H9 (cell line): ENCODE measurements around the gene KNSTRN. TPM values are rescaled to one million over a fixed set of nuclear protein-coding genes. Genes with fewer than 3 reads are reported as not detected.

ENCODE experiments used
- DNase-seq: peaks from one replicate; pipeline ENCODE4 v3.0.0-alpha.2; 2017
- H2AFZ ChIP-seq: one replicate; pipeline ENCODE4 v1.6.1; 2013; ENCODE audit warnings: mild to moderate bottlenecking, low read length, control low read depth, moderate library complexity
- H2AK5ac ChIP-seq: 2 replicates; pipeline ENCODE4 v1.6.1; 2013; ENCODE audit warnings: low read length, control low read depth, mixed read lengths; ENCODE audit not compliant: insufficient read length
- H2BK120ac ChIP-seq: one replicate; pipeline ENCODE4 v1.6.1; 2013; ENCODE audit warnings: low read depth, mild to moderate bottlenecking, low read length, control low read depth, inconsistent platforms; ENCODE audit not compliant: poor library complexity, severe bottlenecking
- H2BK12ac ChIP-seq: 2 replicates; pipeline ENCODE4 v1.6.1; 2013; ENCODE audit warnings: low read length, control low read depth, mixed read lengths, low read depth; ENCODE audit not compliant: insufficient read length
- H2BK15ac ChIP-seq: 2 replicates; pipeline ENCODE4 v1.6.1; 2013; ENCODE audit warnings: low read depth, low read length, control low read depth
- H2BK20ac ChIP-seq: one replicate; pipeline ENCODE4 v1.6.1; 2013; ENCODE audit warnings: low read depth, mild to moderate bottlenecking, low read length, control low read depth, inconsistent platforms; ENCODE audit not compliant: poor library complexity, severe bottlenecking
- H2BK5ac ChIP-seq: 2 replicates; pipeline ENCODE4 v1.6.1; 2013; ENCODE audit warnings: low read length, control low read depth, mixed read lengths; ENCODE audit not compliant: insufficient read length
- H3K14ac ChIP-seq: 2 replicates; pipeline ENCODE4 v1.6.1; 2013; ENCODE audit warnings: low read length, control low read depth; ENCODE audit not compliant: insufficient read depth
- H3K18ac ChIP-seq: 2 replicates; pipeline ENCODE4 v1.6.1; 2013; ENCODE audit warnings: low read depth, mild to moderate bottlenecking, mixed read lengths, low read length, control low read depth; ENCODE audit not compliant: insufficient read length
- H3K23ac ChIP-seq: 2 replicates; pipeline ENCODE4 v1.6.1; 2013; ENCODE audit warnings: low read length, control low read depth, mixed read lengths, low read depth; ENCODE audit not compliant: insufficient read length
- H3K23me2 ChIP-seq: 2 replicates; pipeline ENCODE4 v1.6.1; 2013; ENCODE audit warnings: low read depth, mild to moderate bottlenecking, mixed read lengths, low read length, control low read depth; ENCODE audit not compliant: insufficient read length, poor library complexity, severe bottlenecking
- H3K27ac ChIP-seq: 2 replicates; pipeline ENCODE4 v1.5.1; 2013; ENCODE audit warnings: low read length, control low read depth, mixed read lengths, low read depth; ENCODE audit not compliant: insufficient read length
- H3K27me3 ChIP-seq: 2 replicates; pipeline ENCODE4 v1.6.1; 2013; ENCODE audit warnings: low read length, control low read depth, inconsistent platforms; ENCODE audit not compliant: insufficient read depth
- H3K4ac ChIP-seq: 2 replicates; pipeline ENCODE4 v1.6.1; 2013; ENCODE audit warnings: low read depth, mild to moderate bottlenecking, control low read depth, inconsistent platforms, low read length, moderate library complexity
- H3K4me1 ChIP-seq: 2 replicates; pipeline ENCODE4 v1.6.1; 2013; ENCODE audit warnings: low read length, control low read depth, inconsistent platforms; ENCODE audit not compliant: insufficient read depth
- H3K4me2 ChIP-seq: 2 replicates; pipeline ENCODE4 v1.6.1; 2013; ENCODE audit warnings: low read length, control low read depth, mixed read lengths; ENCODE audit not compliant: insufficient read length, insufficient read depth
- H3K56ac ChIP-seq: 2 replicates; pipeline ENCODE4 v1.6.1; 2013; ENCODE audit warnings: low read depth, mild to moderate bottlenecking, mixed read lengths, low read length, control low read depth; ENCODE audit not compliant: insufficient read length
- H3K79me1 ChIP-seq: 2 replicates; pipeline ENCODE4 v1.6.1; 2013; ENCODE audit warnings: low read depth, mild to moderate bottlenecking, moderate library complexity, low read length, control low read depth, inconsistent platforms; ENCODE audit not compliant: insufficient read depth, poor library complexity, severe bottlenecking
- H3K79me2 ChIP-seq: 2 replicates; pipeline ENCODE4 v1.6.1; 2013; ENCODE audit warnings: low read length, control low read depth, inconsistent platforms; ENCODE audit not compliant: insufficient read depth
- H3K9ac ChIP-seq: 2 replicates; pipeline ENCODE4 v1.6.1; 2013; ENCODE audit warnings: low read length, control low read depth, mixed read lengths; ENCODE audit not compliant: insufficient read length; ENCODE audit errors: extremely low read depth
- H3K9me3 ChIP-seq: one replicate; pipeline ENCODE4 v1.6.1; 2013; ENCODE audit warnings: low read depth, low read length, inconsistent platforms; ENCODE audit not compliant: control insufficient read depth
- H3T11ph ChIP-seq: one replicate; pipeline ENCODE4 v1.6.1; 2013; ENCODE audit warnings: mild to moderate bottlenecking, low read length, control low read depth, inconsistent platforms
- H4K20me1 ChIP-seq: one replicate; pipeline ENCODE4 v1.6.1; 2013; ENCODE audit not compliant: control insufficient read depth, insufficient read length, insufficient read depth
- H4K5ac ChIP-seq: 2 replicates; pipeline ENCODE4 v1.6.1; 2013; ENCODE audit warnings: low read depth, mild to moderate bottlenecking, mixed read lengths, low read length, control low read depth; ENCODE audit not compliant: insufficient read length
- H4K8ac ChIP-seq: replicated peaks from 2 replicates; pipeline ENCODE4 v1.6.1; 2013; ENCODE audit warnings: low read length, control low read depth, mixed read lengths, low read depth; ENCODE audit not compliant: insufficient read length
- H4K91ac ChIP-seq: 2 replicates; pipeline ENCODE4 v1.6.1; 2013; ENCODE audit warnings: low read depth, mild to moderate bottlenecking, moderate library complexity, mixed read lengths, low read length, control low read depth; ENCODE audit not compliant: insufficient read length
- H3K27ac Mint-ChIP-seq, 3 experiments: 2 replicates in 2 of 3; 3 replicates in 1 of 3; pipeline ENCODE4 v1.8.0; 2020 to 2021; ENCODE audit warnings: mixed read lengths in 3 of 3, mild to moderate bottlenecking in 1 of 3, moderate library complexity in 1 of 3
- H3K27me3 Mint-ChIP-seq: 2 replicates; pipeline ENCODE4 v1.8.0; 2021; ENCODE audit warnings: low read depth, mild to moderate bottlenecking, moderate library complexity, mixed read lengths
- H3K36me3 Mint-ChIP-seq, 3 experiments: 2 replicates in 2 of 3; 3 replicates in 1 of 3; pipeline ENCODE4 v1.8.0; 2020 to 2021; ENCODE audit warnings: low read depth in 3 of 3, mixed read lengths in 3 of 3; ENCODE audit not compliant: insufficient read depth in 1 of 3
- H3K4me1 Mint-ChIP-seq, 2 experiments: 2 replicates each; pipeline ENCODE4 v1.8.0; 2020; ENCODE audit warnings: mixed read lengths in 2 of 2
- H3K4me3 Mint-ChIP-seq, 2 experiments: 2 replicates in 1 of 2; 3 replicates in 1 of 2; pipeline ENCODE4 v1.8.0; 2020 to 2021; ENCODE audit warnings: mild to moderate bottlenecking in 2 of 2, mixed read lengths in 2 of 2, moderate library complexity in 1 of 2
- H3K9me3 Mint-ChIP-seq, 2 experiments: 2 replicates in 1 of 2; 3 replicates in 1 of 2; pipeline ENCODE4 v1.8.0; 2020; ENCODE audit warnings: mild to moderate bottlenecking in 2 of 2, mixed read lengths in 2 of 2, moderate library complexity in 1 of 2
- CTCF ChIP-seq: fragments of 200-600 bp; sonication (generic); conservative IDR thresholded peaks from 3 replicates; pipeline ENCODE4 v1.8.0; 2021; ENCODE audit warnings: antibody characterized with exemption, mild to moderate bottlenecking
- WGBS: extraction: QIAGEN DNeasy Blood & Tissue Kit; methylation state at CpG from one replicate; pipeline ENCODE4 v1.1.7; 2013; ENCODE audit warnings: missing lambda C conversion rate, low lambda C conversion rate, mixed read lengths; ENCODE audit not compliant: insufficient read length; ENCODE audit errors: extremely low coverage; 5-methylcytosine and 5-hydroxymethylcytosine counted together
- total RNA-seq: library from RNA; stranded (reverse); gene quantifications from 2 replicates; pipeline ENCODE4 v1.2.1, GENCODE V29; 2021

The KNSTRN gene
- total RNA-seq, 1 experiment from 2014 or later, result 53.9 TPM

GRCh38 chr15:40421246-40422157, 39.0 kb downstream of the KNSTRN start:
- Histone ChIP-seq H2BK20ac (no peak overlapping the region), H3K27me3 (no peaks in the 10 kb centered on the region), H3K4me1 (no peaks in the 10 kb centered on the region), H4K8ac (no peak overlapping the region), H2BK12ac (no peak overlapping the region), H2AFZ (no peak overlapping the region), H3K23ac (no peak overlapping the region), H3K9me3 (no peaks in the 10 kb centered on the region), H4K5ac (no peak overlapping the region), H3K4me2 (peak overlapping the region; percentile 23), H2BK5ac (no peak overlapping the region), H2BK15ac (no peak overlapping the region), H3K23me2 (no peaks in the 10 kb centered on the region), H4K91ac (no peak overlapping the region), H3K79me1 (no peaks in the 10 kb centered on the region), H3K18ac (no peak overlapping the region), H3K27ac (no peak overlapping the region), H4K20me1 (no peaks in the 10 kb centered on the region), H2AK5ac (no peak overlapping the region), H3K56ac (no peak overlapping the region), H3K4ac (no peak overlapping the region), H3K9ac (no peak overlapping the region), H3K14ac (no peak overlapping the region), H3K79me2 (no peaks in the 10 kb centered on the region), H2BK120ac (no peak overlapping the region), H3T11ph (no peak overlapping the region)
- no CpG with 5 or more reads among the region's 31 CpGs for WGBS
- H3K36me3 Mint-ChIP-seq, result peaks cover 2 to 20% (median 17%) of the 10 kb centered on the region in 3 experiments; a peak in 6 of 7 replicates
- H3K27ac Mint-ChIP-seq, result peak overlapping the region in 1 of 3 experiments; percentile 55; a peak in 1 of 7 replicates
- no peaks in the 10 kb centered on the region for H3K9me3 Mint-ChIP-seq
- peaks cover 4% of the 10 kb centered on the region; the same call in 1 of the 2 replicates for H3K27me3 Mint-ChIP-seq
- peak; percentile 94 for TF ChIP-seq CTCF
- DNase-seq, result peak; percentile 84
- H3K4me3 Mint-ChIP-seq, result peak overlapping the region; percentile 8 to 10; a peak in 3 of 5 replicates
- H3K4me1 Mint-ChIP-seq, result peaks cover 9 to 12% of the 10 kb centered on the region in 2 experiments
